Ovary (tissue), 3 donors: ENCODE measurements around the gene PRRG2.

ENCODE experiments used
- CTCF ChIP-seq, 3 donors: fragments of 450-650 bp in 2 of 3; fragments of 200-600 bp in 1 of 3; IDR thresholded peaks; one replicate each; pipeline versions ENCODE4 v1.5.1 to v1.8.0; 2016 to 2022; ENCODE audit warnings: antibody characterized with exemption in 3 of 3, mild to moderate bottlenecking in 1 of 3
- EP300 ChIP-seq: sonication (generic); formaldehyde crosslinking; IDR thresholded peaks from one replicate; pipeline ENCODE4 v1.6.1; 2017; ENCODE audit warnings: antibody characterized with exemption
- POLR2A ChIP-seq: fragments of 450-650 bp; IDR thresholded peaks from one replicate; pipeline ENCODE4 v1.6.1; 2017; ENCODE audit warnings: antibody characterized with exemption, mild to moderate bottlenecking, moderate library complexity
- donor health status: DM: no; HTN: no; CAD: no.

GRCh38 chr19:49559928-49560327 lies 21.2 kb upstream of the PRRG2 start:
- TF ChIP-seq CTCF (IDR thresholded peaks at IDR 0.05) (no peak), EP300 (no peak), POLR2A (no peak)
